HG03520 (cell line): ENCODE measurements around the gene GALNT2.

ENCODE experiments used
- ATAC-seq: cut with Tn5 transposase; IDR thresholded peaks from one replicate; pipeline ENCODE4 v1.9.1; 2021; ENCODE audit warnings: mild to moderate bottlenecking, moderate library complexity; ENCODE audit not compliant: unreplicated experiment

Gene GALNT2

DNA sequence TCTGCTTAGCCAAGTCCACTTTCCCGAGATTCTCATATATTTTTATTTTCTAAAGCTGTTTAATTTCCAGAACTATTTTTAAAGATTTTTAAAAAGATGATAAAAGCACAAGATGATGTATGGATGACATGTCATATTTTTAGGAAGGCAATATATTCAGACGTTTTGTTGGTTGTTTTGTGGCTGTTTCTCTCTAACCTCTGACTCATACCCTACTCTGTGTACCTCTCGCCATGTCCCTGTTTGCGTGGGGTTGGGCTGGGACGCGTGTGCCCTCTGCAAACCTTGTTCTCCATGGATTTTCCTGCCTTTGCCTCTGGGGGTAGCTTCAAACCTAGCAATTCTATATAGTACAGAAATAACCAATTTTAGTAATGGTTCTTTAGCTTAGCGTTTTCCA is 132.0 kb downstream of the GALNT2 start:
- no peak for ATAC-seq

DNA sequence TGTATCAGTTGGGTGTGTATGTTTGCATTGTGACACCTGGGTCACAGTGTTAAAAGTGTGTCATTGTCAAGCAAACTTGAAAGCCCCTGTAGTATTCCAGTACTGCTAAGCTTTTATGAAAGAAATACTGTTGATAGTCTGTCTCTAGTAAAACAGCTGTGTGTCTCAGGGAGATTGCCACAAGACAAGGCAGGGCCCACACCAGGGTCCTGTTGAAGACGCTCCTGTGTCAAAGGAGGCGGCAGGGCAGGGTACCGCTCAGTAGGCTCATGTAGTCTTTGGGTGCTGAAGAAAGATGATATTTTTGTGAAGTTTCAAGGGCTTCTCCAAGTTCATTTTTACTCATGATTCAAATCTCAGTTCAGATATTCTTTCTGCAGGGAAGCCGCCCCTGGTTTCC is 132.5 kb downstream of the GALNT2 start:
- no peak for ATAC-seq

DNA sequence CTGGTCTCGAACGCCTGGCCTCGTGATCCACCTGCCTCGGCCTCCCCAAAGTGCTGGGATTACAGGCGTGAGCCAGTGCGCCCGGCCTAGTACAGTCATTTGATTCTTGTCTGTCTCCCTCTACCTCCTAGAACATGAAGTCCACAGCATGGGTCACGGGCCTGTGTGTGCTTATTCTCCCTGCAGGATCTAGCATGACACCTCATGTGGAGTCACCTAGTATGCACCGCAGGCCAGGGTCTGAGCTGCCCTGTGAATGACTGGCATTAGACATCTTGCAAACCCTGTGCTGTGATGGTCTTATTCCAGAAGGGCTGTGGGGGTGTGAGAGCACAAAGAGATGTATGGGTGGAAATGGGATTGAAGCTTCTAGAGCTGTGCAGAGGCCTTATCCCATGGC is 133.2 kb downstream of the GALNT2 start:
- ATAC-seq: no peak

DNA sequence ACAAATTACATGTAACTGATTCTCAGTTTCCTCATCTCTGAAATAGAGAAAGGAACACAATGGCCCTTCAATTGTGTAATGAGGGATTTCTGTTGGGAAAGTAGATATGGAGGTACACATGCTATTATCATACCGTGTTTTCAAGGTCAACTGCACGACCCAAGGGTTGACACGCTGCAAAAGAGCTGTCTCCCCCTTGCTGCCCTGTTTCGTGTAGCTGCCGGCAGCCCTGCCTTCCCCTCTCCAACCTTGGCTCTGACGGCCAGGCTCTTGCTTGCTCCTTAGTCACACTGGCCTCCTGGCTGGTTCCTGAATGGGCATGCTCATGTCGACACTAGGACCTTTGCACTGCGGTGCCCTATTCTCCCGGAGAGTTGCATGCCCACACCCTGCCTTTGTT is 134.4 kb downstream of the GALNT2 start:
- ATAC-seq: no peak

DNA sequence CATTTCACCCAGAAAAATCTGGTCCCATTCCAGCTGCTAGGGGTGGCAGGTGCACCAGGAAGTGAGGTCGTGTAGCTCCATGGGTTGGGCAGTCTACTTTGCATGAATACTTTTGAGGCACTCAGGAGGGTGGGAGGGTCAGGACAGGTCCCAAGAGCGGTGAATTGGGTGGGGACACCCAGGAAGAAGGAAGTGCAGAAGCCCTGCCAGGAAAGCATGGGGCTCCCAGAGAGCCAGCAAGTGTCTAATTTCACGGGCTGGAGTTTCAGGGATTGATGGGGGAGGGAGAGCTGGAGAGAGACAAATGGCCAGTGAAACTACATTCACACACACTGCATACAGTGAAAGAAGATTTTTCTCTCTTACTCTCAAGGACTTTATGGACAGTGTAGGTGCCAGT is 137.8 kb downstream of the GALNT2 start:
- no peak for ATAC-seq

DNA sequence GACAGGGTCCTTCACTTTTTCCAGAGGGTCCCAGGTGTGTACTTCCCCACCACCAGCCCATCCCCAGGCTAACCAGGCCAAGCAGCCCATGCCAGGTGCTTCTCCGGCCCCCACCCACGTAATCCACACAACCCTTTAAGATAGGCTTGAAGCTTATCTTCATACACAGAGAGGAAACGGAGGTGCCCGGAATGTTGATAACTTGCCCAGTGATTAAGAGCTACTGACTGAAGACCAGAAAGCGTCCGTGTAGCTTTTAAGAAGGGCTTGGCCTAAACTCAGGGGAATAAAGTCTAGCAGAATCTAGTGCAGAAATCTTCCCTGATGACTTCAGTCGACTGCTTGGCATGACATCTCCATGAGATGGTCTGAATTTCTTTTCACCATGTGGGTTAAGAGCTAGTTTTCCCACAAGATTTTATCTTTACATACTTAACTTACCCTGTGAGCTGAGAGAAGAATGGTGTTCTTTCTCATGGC is 138.7 kb downstream of the GALNT2 start:
- no peak for ATAC-seq

DNA sequence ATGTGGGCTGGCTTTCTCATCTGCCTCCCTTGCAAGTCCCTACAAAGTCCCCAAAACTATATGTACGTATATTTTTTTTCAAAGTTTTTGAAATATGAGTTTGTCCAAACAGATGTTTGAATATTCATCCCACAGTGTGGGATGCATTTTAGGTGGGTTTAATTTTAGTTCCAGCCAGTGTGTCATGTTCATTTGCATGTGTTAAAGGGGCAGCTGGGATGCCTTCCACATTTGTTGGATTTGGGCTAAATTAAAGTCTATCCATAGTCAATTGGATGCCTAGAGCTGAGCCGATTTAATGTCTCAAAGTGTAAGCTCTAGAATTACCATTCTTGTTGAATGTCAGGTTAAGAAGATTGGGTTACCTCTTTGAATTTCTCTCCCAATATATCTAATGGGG is 139.2 kb downstream of the GALNT2 start:
- ATAC-seq: no peak

DNA sequence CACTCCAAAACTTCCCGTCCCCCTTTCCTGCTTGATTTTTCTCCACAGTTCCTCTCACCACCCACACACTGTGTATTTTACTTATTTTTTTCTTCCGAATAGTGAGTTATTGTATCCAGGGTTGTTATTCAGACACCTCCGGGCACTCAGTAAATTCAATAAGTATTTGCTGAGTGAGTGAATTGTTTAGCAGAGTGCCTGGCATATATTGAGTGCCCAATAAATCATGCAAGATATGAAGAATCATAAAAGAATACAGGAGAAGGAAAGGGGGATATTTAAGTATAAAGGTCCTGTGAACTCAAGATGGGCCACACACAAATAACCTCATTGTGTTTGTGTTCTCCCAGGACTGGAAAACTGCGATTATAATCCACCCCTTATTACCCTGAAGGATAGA is 139.9 kb downstream of the GALNT2 start:
- ATAC-seq: no peak

DNA sequence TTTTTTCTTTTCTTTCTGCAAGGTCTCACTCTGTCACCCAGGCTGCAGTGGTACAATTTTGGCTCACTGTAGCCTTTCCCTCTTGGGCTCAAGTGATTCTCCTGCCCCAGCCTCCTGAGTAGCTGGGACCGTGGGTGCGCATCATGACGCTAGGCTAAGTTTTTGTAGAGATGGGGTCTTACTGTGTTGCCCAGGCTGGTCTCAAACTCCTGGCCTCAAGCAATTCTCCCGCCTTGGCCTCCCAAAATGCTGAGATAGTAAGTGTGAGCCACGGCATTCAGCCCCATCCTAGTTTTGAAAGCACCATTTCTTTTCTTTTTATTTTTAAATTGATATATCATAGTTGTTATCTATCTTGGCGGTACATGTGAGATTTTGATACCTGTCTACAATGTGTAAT is 140.6 kb downstream of the GALNT2 start:
- ATAC-seq: no peak

DNA sequence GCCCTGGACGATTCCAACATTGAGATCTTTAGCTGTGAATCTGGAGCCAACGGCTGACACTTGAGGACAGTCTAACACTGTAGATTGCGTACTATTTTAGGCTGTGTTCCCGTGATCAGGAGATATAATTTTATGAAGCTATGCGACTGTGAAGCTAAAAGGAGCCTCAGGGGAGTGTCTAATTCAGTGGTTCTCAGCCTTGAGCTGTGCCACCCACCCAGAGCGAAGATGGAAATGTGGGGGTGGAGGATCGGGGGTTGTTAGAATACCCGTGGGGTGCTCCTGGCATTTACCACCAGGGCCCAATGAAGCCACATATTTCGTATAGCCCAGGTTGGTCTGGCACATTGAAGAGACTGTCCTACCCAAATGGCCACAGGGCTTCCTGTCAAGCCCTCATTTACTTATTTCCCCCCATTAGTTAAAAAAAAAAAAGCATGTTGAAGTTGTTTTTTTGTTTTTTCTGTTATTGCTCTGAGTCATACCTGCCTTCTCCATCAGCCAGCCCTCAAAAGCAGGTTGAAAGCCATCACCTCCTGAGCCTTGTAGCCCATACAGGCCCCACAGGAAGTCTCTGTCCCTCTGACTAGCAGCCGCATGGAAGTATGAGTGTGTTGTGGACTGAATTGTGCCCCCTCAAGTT is 141.7 kb downstream of the GALNT2 start:
- peak; percentile 45 for ATAC-seq

DNA sequence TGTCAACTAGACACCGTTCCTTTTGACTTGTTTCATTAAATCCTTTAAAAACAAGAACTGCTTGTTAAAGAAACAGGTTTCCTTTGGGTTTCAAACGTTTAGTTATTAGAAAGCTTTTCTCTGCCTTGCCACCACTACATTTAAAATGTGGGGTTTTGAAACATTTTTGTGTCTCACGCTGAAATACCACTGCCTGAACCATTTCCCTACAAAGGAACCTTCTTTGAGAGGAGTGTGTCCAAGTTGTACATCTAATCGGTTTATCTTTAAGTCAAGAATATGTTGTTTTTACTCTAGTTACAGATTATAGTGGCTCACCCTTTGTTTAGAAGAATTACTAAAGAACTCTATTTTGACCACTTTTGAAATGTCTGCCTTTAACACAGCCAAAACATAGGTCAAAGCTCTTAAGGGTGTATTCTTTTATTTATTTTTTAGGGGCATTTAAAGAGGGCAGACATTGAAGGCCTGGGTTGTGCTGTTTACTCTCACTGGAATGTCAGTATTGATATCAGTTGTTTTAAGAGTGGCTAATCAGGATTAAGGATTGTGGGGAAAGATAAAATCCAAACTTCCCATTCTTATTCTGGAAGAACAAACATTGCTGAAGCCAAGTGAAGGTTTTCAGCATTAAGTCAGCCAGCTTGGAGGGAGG is 143.4 kb downstream of the GALNT2 start:
- ATAC-seq: no peak

DNA sequence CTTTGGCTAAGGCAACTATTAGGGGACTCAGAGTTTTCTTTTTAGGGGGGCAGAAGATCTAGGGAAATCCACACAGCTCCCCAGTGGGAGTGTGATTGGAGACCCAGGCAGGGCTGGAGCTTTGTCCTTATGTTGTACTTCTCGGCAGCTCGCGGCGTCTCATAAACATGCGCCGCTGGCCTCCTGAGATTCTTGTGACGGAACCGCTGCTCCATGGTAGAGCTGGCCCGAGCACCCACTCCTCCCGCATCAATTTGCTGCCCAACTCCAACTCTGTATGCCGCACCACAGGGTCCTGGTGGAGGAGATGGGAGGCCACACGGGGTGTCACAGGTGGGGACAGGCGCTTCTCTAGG is 143.9 kb downstream of the GALNT2 start:
- no peak for ATAC-seq

DNA sequence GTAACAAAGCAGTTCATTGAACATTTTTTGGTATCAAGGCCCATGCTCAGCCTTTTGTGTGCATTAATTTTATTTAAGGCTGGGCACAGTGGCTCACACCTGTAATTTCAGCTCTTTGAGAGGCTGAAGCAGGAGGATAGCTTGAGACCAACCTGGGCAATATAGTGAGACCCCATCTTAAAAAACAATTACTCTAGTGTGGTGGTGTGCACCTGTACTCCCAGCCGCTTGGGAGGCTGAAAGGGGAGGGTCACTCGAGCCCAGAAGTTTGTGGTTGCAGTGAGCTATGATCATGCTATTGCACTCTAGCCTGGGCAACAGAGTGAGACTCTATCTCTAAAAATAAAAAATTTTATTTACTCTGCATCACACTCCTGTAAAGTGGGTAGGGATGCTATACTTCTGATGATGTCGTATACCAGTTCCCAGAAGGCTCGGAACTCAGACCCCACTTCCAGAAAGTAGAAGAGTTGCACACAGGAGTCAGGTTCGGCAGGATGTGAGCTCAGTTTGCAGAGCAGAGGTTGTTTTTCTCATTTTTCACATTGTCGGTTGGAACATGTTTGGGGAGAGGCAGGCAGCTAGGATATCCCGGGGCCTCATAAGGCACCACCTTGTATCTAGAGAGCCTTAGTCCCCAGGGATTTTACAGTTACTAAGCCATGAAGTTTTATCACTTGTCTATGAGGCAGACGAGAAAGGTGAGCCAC is 144.6 kb downstream of the GALNT2 start:
- no peak for ATAC-seq

DNA sequence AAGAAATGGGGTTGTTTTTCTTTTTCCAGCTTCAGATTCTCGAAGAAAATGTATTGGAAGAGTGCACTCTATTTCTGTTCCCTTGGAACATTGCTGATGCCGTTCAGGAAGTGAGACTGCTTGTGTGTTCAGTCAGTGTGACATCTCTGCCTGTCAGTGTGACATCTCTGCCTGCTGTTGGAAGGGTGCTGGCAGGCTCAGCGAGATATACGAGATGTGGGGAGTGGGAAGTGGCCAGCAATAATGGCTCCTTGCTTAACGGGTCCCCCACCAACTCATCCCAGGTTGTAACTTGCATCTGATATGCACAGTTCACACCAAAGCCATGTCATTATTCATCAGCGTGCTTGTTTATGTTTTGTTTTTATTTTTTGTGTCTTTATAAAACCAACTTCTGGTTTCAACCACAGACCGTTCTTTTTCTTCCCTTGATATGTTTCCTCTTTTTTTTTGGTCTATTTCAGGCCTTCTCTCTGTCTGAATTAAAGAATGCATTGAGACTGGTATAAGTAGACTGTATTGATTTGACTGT is 145.4 kb downstream of the GALNT2 start:
- peak; percentile 33 for ATAC-seq

DNA sequence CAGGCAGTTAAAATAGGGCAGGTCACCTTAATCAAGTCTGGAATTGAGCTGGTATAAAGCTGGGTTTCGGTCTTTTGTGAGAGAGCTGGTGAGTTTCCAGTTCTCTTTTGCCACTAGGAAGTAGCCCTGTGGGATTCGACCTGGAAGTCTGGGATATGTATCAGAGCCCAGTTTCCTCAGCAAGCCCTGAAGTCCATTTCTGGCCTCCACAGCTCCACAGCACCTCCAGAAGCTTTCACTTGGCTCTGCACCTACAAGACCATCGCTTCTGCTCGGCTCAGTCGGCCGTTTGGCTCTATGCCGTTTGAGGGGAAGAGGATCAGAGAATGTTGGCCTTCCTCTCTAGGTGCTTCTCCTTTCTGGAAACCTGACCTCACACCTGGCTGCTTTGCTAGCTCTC is 148.0 kb downstream of the GALNT2 start:
- no peak for ATAC-seq

DNA sequence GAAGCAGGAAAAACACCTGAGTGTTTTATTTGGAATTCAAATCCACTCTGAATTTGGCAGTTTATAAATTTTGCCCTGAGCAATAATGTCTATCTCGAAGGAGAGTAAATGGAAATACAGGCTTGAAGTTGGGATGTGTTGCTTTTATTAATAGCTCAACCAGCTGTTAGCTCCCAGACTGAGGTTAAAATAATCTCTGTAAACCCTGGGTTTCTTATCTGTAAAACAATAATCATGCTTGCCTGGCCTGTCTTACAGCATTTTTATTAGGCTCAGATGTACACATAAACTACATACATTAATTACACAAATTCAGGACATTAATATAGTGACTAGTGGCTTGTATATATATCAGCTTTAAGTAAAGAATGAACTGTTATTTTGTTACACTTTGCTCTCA is 148.5 kb downstream of the GALNT2 start:
- ATAC-seq: no peak

DNA sequence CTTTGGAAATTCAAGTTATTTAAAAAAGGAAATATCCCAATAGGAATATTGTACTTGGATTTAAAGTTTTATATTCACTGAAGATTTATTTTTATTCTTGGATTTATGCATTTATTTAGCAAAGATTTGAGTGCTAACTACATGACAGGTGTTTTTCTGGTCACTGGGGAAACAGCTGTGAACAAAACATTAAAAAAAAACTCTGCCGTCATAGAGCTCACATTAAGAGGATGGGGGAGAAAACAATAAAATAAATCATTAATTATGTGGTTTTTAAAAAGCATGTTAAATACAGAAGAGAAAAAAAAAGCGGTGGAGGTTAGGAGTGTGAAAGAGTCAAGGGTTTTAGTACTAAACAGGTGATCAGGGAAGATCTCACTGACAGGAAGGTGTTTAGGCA is 149.9 kb downstream of the GALNT2 start:
- ATAC-seq: no peak

DNA sequence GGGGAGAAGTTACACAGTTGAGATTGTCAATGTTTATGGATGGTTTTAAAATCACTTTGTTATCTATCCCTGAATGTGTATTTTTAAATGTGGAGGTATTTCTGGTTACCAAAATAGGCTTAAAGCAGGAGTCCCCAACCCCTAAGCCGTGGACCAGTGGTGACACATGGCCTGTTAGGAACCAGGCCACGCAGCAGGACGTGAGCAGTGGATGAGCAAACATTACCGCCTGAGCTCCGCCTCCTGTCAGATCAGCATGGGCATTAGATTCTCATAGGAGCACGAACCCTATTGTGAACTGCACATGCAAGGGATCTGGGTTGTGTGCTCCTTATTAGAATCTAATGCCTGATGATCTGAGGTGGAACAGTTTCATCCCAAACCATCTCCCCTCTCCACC is 151.6 kb downstream of the GALNT2 start:
- ATAC-seq: no peak

DNA sequence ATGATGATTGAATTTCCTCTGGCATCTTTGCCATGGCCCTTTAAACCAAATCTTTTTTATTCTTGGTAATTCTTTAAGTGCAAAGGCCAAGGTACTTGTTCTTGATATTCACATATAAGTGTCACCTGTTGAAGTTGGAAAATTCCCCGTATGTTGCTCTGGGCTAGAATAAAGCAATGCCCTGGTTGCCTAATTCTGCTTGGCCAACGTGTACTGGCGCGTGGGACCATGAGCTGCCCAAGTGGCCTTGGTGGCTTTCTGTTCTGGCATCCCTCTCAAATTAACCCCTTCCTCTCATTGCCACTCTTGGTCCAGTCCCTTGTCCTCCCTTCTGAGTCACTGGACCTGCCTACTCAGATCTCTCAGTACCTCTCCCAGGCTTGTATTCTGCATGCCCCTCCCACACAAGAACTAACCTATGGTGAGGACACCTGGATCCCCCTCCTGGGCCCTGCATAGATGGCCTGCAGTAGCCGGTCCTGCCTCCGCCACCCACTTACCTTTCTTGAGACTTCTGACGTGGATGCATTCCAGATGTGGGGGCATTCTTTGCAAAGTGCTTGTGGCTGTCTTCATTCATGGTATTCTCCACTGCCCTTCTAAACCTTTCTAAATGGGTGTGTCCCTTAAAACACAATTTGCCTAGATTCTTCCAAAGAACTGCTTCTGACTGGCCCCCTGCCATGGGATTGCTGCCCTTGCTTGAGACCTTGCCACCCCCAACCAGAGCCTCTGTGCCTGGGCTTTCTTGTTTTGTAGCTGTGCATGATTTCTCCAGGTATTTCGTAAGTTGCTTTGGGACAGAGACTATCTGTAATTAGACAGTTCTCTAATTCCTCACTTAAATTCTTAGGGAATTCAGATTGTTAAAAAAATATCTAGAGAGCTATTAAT is 152.4 kb downstream of the GALNT2 start:
- ATAC-seq: no peak

DNA sequence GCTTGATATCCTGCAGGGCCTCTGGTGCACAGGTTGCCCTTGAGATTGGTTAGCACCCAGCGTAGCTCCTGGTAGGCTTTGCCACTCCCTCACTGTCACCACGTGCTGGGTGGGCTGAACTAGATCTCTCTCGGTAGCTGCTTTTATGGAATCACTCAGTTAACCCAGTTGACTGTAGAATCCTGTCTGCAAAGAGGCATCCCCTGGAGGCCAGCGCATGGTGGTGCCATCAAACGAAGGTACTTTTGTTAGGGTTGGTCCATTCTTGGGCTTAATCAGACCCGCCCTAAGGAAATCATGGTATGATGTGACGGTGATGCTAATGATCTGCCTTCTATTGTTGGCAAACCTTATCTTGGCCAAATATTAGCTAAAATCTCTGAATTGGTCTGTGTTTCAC is 153.4 kb downstream of the GALNT2 start:
- ATAC-seq: no peak

DNA sequence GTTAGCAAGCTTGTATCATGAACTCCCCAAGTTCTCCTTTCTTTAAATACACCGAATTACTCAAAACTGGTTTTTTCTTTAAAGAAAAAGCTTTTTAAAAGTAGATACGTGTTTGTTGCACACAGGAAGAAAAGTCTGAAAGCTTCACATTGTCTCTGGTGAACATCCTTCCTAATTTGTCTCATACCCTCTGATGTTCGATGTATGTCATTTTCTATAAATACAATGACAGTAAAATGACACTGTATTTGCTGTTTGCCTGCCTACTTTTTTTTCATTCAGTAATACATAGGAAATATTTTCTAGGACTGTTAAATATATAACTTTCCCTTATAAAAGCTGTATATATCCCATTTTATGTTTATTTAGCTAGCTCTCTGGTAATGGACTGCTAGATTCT is 153.9 kb downstream of the GALNT2 start:
- no peak for ATAC-seq
